GM19328 (cell line): Measurements from ENCODE around the gene MYO7A.

Experiments used
- ATAC-seq: cut with Tn5 transposase; IDR thresholded peaks from one replicate; pipeline ENCODE4 v1.9.1; 2021; ENCODE audit warnings: mild to moderate bottlenecking, moderate library complexity; ENCODE audit not compliant: unreplicated experiment

Gene MYO7A

GRCh38 chr11:77211040-77211451, 83.0 kb downstream of the MYO7A start:
- no peak for ATAC-seq

- no peak for ATAC-seq
These were observed 83.7 kb downstream of the MYO7A start for GRCh38 chr11:77211594-77212251.

GRCh38 chr11:77212314-77213007, 84.4 kb downstream of the MYO7A start:
- no peak for ATAC-seq

- no peak for ATAC-seq
These were observed 85.1 kb downstream of the MYO7A start for GRCh38 chr11:77213029-77213579.

- ATAC-seq, result no peak
These were observed 85.8 kb downstream of the MYO7A start for GRCh38 chr11:77213589-77214428.

GRCh38 chr11:77214557-77214956, 86.5 kb downstream of the MYO7A start:
- no peak for ATAC-seq

- no peak for ATAC-seq
These were observed 87.1 kb downstream of the MYO7A start for GRCh38 chr11:77215106-77215505.

- ATAC-seq, result no peak
These were observed 89.1 kb downstream of the MYO7A start for GRCh38 chr11:77217156-77217555.

- no peak for ATAC-seq
These were observed 95.8 kb downstream of the MYO7A start for GRCh38 chr11:77223797-77224196.

- ATAC-seq, result no peak
These were observed 103.0 kb downstream of the MYO7A start for GRCh38 chr11:77230878-77231605.

GRCh38 chr11:77231800-77232199, 103.8 kb downstream of the MYO7A start:
- no peak for ATAC-seq

GRCh38 chr11:77232242-77232641, 104.2 kb downstream of the MYO7A start:
- no peak for ATAC-seq

GRCh38 chr11:77233011-77233410, 105.0 kb downstream of the MYO7A start:
- no peak for ATAC-seq

- ATAC-seq, result no peak
These were observed 108.9 kb downstream of the MYO7A start for GRCh38 chr11:77236901-77237300.

GRCh38 chr11:77244277-77245027, 116.4 kb downstream of the MYO7A start:
- no peak for ATAC-seq

GRCh38 chr11:77249427-77249826, 121.4 kb downstream of the MYO7A start:
- no peak for ATAC-seq

GRCh38 chr11:77250881-77251640, 123.0 kb downstream of the MYO7A start:
- ATAC-seq, result no peak

GRCh38 chr11:77252555-77253270, 124.7 kb downstream of the MYO7A start:
- ATAC-seq, result no peak

- ATAC-seq, result no peak
These were observed 125.6 kb downstream of the MYO7A start for GRCh38 chr11:77253690-77254089.
